Left hindlimb (tissue), 1 donor: ENCODE results near the gene ST6GAL1.

Experiments
- DNase-seq: peaks from one replicate; pipeline ENCODE4 v3.0.0-alpha.2; 2018

Gene ST6GAL1

DNA sequence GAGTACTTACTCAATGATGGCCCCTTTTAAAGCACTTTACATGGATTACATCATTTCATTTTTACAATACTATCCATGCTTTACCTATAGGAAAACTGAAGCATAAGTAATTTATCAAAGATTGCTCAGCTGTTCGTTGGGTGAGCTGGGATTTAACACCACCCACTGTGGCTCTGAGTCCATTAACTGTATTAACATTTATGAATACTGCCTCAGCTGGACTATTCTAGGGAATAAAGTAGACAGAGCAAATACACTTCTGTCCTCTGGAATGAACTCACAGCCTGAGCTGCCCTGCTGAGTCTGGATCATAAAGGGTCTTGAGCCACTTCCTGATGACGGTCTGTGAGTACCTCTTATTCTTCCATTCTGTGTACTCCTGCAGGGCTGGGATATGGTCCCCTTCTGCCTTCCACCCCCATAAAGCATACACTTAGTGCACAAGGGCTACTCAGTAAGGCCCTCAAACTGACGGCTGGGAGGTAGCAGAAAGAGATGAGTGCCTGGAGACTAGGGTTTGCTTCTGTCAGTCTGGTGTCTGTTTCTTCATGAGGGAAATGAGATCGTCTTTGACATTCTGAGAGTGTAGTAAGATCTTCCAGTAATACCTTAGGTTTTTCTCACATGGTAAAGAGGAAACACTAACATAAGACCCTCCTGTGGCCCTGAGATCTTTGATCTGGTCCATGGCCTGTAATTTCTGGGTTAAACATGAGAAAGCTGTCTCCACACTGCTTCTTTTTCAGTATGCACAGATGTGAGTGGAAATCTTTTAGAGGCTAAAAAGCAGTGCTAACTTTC is 12.6 kb upstream of the ST6GAL1 start:
- no peak for DNase-seq

- no peak for DNase-seq
Measured at GRCh38 chr3:186920301-186920700, 10.0 kb upstream of the ST6GAL1 start.

GRCh38 chr3:186920796-186921195 is 9.5 kb upstream of the ST6GAL1 start:
- DNase-seq: no peak

GRCh38 chr3:186921578-186921977 is 8.7 kb upstream of the ST6GAL1 start:
- no peak for DNase-seq

GRCh38 chr3:186922224-186922623 is 8.1 kb upstream of the ST6GAL1 start:
- no peak for DNase-seq

DNA sequence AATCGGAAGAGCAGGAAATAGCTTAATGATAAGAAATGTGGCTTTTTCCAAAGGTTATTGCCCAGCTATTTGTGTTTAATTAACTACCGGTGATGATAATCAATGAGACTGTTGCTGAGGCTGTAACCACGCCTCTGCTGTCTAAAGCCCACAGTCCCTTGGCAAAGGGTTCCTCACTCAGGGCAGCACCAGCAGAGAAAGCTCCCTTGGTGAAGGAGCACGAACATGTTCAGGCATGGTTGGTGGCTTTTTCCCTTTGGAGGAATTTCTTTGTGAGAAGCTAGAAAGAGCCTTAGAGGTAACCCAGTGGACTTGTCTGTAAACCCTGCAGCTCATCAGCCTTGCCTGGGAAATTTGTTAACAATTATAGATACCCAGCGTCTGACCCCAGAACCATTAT is 7.5 kb upstream of the ST6GAL1 start:
- DNase-seq: no peak

DNA sequence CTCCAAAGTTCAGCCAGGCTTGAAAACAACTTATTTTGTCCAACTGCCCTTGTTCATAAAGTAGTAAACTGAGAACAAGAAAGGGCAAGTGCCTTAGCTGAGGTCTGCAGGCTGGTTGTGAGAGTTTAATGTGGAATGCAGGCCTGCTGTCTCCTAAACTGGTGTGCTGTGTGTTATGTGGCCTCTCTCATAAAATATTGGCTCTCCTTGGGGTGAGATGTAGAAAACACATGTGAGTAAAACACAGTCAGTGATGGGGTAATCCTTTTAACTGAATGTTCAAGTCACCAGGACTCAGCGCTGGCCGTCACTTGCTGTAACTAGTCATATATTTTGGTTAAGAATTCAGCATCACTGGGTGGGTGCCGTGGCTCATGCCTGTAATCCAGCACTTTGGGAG is 7.1 kb upstream of the ST6GAL1 start:
- DNase-seq: no peak

- DNase-seq: no peak
Measured at GRCh38 chr3:186925826-186926225, 4.5 kb upstream of the ST6GAL1 start.

- DNase-seq: no peak
Measured at GRCh38 chr3:186929186-186929585, 1.1 kb upstream of the ST6GAL1 start.

DNA sequence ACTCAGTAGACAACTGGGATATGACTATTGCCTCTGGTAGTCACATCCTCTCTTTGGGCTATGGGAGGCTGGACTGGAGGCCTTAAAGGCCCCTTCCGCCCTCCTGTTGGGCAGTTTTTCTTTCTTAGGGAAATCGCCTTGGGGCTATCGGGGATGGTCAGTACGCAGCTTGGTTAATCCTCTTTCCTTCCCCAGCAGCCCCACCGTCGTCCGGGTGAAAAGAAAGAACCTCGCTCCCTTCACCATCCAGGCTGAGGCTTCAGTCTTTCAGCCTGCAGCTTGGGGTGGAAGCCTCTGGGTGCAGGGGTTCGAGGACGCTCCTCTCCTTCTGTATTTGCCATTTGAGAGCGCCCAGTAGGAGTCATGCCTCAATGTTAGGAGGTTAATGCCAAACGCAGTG is 641 bp upstream of the ST6GAL1 start:
- DNase-seq: no peak

DNA sequence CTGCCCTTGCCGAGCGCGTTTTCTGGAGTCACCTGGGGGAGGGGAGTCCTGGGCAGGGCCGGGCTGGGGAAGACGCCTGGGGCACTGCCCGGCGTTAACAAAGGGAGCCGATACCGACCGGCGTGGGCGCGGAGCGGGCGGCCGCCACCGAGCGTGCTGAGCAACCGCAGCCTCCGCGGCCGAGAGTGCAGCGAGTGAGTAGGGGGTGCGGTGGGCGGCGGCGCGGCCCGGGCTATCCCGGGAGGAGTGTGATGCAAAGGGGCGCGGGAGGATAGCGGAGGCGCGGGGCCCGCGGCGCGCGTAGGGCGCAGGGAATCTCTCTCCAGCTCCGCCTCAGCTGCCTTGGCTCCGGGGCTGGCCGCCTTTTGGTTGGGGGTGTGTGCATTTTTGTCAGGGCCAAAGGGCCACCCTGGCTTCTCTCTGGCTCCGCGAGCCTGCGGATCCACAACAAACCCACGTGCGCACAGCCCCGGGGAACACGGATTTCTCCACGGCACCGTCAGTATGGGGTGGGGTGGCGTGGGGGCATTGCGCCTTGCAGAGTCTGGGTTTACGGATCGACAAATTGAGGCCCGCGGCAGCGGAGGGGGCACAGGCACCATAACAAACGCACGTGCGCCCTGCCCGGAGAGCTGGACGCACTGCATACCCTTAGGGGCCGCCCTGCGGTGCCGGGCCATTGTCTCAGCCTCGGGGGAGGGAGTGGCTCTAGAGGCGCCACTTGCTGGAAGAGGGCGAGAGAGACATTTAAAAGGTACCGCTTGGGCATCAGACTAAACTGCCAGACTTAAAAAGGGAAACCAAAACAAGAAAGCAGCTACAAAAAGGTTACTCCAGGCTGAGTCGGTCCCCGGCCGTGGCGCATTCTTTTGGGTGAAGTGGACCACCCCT is 560 bp downstream of the ST6GAL1 start:
- DNase-seq: peak; percentile 45

DNA sequence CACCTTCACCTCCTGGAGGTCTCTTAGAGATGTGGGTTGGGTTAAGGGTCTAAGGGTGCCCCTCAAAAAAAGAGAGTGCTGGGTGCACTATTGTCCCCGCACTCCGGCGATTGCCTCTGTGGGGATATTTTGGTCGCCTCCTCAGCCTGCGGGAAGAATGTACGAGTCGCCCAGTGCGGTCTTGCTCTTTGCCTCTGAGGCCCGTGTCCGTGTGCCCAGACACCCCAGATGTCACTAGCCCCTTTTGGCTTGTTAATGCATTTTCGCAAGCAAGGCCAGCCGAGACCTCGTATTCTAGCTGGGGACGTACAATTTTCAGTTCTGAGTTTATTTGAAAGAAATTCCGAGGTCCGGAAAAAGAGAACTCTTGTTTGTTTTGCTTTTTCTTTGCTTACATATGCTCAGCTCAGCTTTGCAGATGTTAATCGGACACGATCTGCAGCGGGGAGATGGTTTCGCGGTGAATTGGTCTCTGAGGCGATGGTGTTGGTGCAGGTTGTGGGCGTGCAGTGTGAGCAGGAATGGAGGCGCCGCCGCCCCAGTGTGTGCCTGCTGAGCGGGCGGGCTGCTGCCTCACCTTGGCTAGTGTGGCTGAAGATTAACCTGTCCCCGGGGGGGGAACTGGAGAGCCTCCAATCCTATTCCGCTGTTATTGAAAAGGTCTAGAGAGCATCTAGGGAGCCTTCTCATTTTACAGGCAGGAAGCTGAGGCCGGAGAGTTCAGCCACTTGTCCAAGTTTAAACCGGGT is 1.4 kb downstream of the ST6GAL1 start:
- DNase-seq: no peak

DNA sequence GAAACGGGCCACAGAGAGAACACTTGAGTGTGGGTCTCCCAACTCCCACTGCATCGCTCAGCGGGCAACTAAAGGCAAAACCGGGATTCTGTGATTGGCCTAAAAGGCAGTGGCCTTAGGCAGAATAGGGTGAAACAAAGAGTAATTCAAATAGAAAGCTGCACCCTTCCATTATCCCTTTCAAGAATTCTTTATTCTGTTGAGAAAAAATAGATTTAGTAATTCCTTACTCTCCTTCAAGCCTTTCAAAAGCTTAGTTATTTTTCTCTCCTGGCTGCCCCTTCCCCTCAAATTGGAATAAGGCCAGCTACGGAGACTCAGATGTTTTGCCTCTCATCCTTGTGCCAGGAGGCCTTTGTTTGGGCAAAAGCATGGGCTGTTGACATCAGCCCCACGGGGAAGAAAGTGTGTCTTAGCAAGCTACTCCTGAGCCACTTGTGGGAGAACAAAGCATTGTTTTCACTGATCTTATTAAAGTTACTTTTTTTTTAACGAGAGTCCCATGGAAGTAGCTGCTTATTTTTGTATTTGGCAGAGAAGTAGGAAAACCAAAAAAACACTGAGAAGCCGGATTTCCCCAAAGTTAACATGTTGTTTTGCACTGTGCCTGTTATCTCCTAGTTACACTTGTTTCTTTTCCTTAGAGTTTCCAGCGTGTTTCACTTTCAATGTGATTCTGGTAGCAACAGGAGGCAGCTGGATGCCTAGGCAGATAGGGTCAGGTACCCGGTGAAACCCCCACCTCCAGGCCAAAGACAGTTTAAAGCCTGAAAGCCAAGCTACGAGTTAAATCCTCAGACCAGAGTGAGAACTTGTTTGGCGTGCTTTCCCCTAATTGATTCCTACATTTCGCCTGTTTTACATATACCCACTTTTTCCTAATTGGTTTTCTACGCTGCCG is 2.2 kb downstream of the ST6GAL1 start:
- DNase-seq: no peak

DNA sequence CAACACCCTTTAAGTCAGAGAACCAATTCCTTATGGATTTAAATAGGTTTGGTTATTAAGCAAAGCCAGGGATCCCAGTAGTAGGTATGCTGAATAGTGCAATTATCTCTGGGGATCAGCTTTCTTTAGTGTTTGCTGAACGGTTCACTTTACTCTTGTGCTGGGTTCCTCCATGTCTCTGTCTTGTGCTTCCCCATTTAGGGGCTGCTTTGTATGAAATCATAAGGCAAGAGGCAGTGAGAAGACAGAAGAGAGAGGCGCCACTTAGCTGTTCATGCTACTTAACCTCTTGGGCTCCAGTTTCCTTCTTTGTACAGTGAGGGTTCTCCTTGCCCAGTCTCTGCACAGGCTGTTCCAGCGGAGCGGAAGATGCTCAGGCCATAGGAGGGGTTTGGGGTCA is 3.5 kb downstream of the ST6GAL1 start:
- no peak for DNase-seq

DNA sequence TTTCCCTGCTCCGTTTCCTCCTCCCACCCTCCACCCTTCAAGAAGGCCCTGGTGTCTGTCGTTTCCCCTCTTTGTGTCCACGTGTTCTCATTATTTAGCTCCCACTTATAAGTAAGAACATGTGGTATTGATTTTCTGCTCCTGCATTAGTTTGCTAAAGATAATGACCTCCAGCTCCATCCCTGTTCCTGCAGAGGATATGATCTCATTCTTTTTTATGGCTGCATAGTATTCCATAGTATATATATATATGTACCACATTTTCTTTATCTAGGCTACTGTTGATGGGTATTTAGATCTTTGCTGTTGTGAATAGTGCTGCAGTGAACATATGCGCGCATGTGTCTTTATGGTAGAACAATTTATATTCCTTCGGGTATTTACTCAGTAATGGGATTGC is 4.8 kb downstream of the ST6GAL1 start:
- no peak for DNase-seq

DNA sequence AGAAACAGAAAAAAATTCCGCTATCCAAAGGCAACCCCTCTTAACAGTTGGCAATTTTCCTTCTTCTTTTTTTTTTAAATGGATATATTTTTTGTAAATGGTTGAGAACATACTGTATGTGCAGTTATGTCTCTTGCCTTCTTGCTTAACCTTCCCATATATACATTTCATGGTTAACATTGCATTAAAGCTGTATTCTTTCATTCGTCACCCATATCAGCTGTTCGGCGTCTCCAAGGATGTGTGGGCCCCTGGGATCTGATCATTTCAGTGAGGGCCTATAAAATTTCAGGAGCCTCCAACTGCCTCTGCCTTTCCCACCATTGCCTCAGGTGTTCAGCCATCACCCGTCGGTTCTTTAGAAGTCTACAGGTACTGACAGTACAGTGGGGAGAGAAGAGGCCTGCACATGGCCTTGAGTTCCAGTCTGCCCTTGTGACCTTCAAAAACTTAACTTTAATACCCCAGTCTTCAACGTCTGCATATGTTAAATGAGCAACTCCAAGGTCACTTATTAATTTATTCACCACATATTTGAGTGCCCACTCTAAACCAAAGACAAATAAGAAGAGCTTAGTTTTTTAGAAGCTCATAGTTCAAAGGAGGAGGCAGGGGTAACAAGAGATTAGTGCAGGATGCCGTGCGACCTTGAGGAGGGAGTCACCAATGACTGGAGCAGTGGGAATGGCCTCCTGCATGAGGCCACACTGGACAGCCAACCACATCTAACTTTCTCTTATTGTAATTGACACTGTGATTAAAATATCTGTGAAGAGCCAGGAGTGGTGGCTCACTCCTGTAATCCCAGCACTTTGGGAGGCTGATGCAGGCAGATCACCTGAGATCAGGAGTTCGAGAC is 6.9 kb downstream of the ST6GAL1 start:
- no peak for DNase-seq

DNA sequence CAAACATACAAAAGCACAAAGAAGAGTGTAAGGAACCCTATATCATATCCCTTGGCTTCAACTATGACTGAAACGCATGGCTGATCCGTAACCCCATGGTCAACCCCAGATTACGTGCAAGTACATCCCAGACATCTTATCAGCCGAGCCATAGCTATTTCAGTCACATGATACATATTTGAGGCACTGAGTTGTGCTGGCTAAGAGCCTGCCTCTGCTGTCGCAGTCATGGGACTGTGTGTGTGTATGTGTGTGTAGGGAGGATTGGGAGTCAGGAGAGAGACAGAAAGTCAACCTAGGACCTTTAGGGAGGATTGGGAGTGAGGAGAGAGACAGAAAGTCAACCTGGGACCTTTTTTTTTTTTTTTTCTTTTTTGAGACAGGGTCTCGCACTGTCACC is 8.4 kb downstream of the ST6GAL1 start:
- DNase-seq: no peak

DNA sequence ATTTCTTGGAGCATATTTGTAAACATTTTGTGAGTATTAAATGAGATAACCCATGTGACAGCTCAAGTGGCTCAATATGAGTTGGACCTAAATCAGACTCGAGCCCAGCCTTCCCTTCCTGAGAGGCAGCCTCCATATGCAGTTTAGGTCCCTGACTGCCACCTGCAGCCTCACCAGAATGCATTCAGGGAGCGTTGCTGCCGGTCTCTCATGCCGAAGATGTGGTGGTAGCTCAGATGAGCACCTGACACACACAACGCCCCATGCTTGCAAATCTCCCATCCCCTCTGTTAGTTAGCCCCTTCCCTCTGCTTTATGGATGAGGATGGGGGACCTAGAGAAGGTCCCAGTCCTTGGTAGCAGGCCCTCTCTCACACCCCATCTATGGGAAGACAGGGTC is 9.2 kb downstream of the ST6GAL1 start:
- no peak for DNase-seq

GRCh38 chr3:186940967-186941366 is 10.6 kb downstream of the ST6GAL1 start:
- DNase-seq: no peak

DNA sequence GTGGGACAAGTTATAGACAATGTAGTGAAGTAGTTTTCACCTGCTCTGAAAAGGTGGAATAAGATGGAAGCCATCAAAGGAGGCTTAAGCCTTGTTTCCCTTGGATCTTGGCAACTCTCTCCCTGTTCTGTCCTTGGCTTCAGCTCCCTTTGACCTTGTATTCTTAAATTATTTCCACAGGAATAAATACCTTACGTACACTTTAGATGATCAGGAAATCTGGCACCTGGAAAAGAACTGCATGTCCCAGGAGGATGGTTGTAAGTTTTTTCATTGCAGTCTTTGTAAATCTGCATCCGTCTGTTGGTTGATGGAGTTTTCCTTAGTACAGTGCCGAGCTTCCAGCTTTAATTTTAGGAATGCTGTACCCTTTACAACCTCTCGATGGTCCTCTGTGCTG is 11.8 kb downstream of the ST6GAL1 start:
- DNase-seq: no peak

- DNase-seq: no peak
Measured at GRCh38 chr3:186945255-186945823, 15.0 kb downstream of the ST6GAL1 start.
